ENCODE data around the gene KIRREL3.

Gene KIRREL3

DNA sequence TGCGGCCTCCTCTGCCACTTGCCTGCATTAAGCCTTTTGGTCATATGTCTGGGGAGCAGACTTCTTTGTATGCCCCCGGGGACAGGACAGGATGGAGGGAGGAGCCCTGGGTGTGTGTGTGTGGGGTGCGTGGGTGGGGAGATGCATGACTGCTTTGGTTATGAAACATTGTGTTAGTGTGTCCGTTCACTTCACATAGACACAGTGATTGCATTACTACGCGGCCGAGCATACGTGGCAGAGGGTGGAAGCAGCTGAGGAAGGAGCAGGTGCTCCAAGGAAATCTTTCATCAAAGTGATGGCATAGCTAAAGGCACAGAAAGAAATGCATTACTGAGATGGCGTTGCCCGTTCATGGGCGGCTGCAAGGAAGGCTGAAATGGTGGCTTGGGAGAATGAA, 384.7 kb downstream of the KIRREL3 start:
- no peak overlapping the region for H3K9ac ChIP-seq (ENCODE audit: low read length)
- TF ChIP-seq EZH2phosphoT487 (IDR thresholded peaks at IDR 0.05; ENCODE audit: low read depth) (no peak), CTCF (IDR thresholded peaks at IDR 0.05; ENCODE audit: low read depth, low read length) (no peak)
- H3K4me2 ChIP-seq (ENCODE audit: low read length) = no peak overlapping the region

GRCh38 chr11:126613272-126613671, 387.3 kb downstream of the KIRREL3 start:
- H3K79me2 ChIP-seq (ENCODE audit: low read length) = no peaks in the 10 kb centered on the region

More for the DNA sequence above, 384.7 kb downstream of the KIRREL3 start:
- H2AFZ ChIP-seq (ENCODE audit: low read depth, low read length) = no peak overlapping the region
- no peaks in the 10 kb centered on the region for H4K20me1 ChIP-seq (ENCODE audit: insufficient read depth, low read length)
- no peaks in the 10 kb centered on the region for H3K79me2 ChIP-seq (ENCODE audit: low read length)
- H3K9me3 ChIP-seq (ENCODE audit: insufficient read depth, low read length) = no peaks in the 10 kb centered on the region
- no peaks in the 10 kb centered on the region for H3K36me3 ChIP-seq (replicated peaks; ENCODE audit: low read depth, low read length)
- H3K27ac ChIP-seq (ENCODE audit: low read length) = no peak overlapping the region
- H3K27me3 ChIP-seq (ENCODE audit: low read depth, low read length) = peaks cover 15% of the 10 kb centered on the region
- H3K4me1 ChIP-seq (ENCODE audit: low read length) = no peaks in the 10 kb centered on the region
- no peak overlapping the region for H3K4me3 ChIP-seq (ENCODE audit: low read length)

DNA sequence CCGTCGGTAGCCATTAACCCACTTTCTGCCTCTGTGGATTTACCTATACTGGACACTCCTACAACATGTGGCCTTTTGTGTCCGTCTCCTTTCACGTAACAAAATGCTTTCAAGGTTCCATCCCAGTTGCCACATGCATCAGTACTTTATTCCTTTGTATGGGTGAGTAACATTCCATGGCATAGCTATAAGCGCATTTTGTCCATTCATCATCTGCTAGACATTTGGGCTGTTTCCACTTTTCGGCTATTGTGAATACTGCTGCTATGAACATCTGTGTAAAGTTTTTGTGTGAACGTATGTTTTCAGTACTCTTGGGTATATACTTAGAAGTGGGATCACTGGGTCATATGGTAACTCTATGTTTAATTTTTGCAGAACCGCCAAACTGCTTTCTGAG, 387.9 kb downstream of the KIRREL3 start:
- H3K4me1 ChIP-seq (ENCODE audit: low read length) = no peaks in the 10 kb centered on the region
- no peaks in the 10 kb centered on the region for H3K36me3 ChIP-seq (replicated peaks; ENCODE audit: low read depth, low read length)
- TF ChIP-seq EZH2phosphoT487 (IDR thresholded peaks at IDR 0.05; ENCODE audit: low read depth) (no peak), CTCF (IDR thresholded peaks at IDR 0.05; ENCODE audit: low read depth, low read length) (no peak)
- no peak overlapping the region for H2AFZ ChIP-seq (ENCODE audit: low read depth, low read length)
- no peak overlapping the region for H3K4me3 ChIP-seq (ENCODE audit: low read length)
- H3K79me2 ChIP-seq (ENCODE audit: low read length) = no peaks in the 10 kb centered on the region
- no peaks in the 10 kb centered on the region for H3K9me3 ChIP-seq (ENCODE audit: insufficient read depth, low read length)
- H3K4me2 ChIP-seq (ENCODE audit: low read length) = no peak overlapping the region
- no peak overlapping the region for H3K9ac ChIP-seq (ENCODE audit: low read length)
- no peak overlapping the region for H3K27ac ChIP-seq (ENCODE audit: low read length)
- no peaks in the 10 kb centered on the region for H4K20me1 ChIP-seq (ENCODE audit: insufficient read depth, low read length)
- H3K27me3 ChIP-seq (ENCODE audit: low read depth, low read length) = peaks cover 12% of the 10 kb centered on the region

More at GRCh38 chr11:126613272-126613671, 387.3 kb downstream of the KIRREL3 start:
- Histone ChIP-seq H3K27me3 (ENCODE audit: low read depth, low read length) (peaks cover 12% of the 10 kb centered on the region), H3K9me3 (ENCODE audit: insufficient read depth, low read length) (no peaks in the 10 kb centered on the region), H3K4me2 (ENCODE audit: low read length) (no peak overlapping the region), H3K4me1 (ENCODE audit: low read length) (no peaks in the 10 kb centered on the region), H2AFZ (ENCODE audit: low read depth, low read length) (no peak overlapping the region), H3K4me3 (ENCODE audit: low read length) (no peak overlapping the region), H3K27ac (ENCODE audit: low read length) (no peak overlapping the region), H4K20me1 (ENCODE audit: insufficient read depth, low read length) (no peaks in the 10 kb centered on the region), H3K9ac (ENCODE audit: low read length) (no peak overlapping the region), H3K36me3 (replicated peaks; ENCODE audit: low read depth, low read length) (no peaks in the 10 kb centered on the region)
- no peak for TF ChIP-seq EZH2phosphoT487 (IDR thresholded peaks at IDR 0.05; ENCODE audit: low read depth)
- TF ChIP-seq CTCF (IDR thresholded peaks at IDR 0.05; ENCODE audit: low read depth, low read length) = no peak

DNA sequence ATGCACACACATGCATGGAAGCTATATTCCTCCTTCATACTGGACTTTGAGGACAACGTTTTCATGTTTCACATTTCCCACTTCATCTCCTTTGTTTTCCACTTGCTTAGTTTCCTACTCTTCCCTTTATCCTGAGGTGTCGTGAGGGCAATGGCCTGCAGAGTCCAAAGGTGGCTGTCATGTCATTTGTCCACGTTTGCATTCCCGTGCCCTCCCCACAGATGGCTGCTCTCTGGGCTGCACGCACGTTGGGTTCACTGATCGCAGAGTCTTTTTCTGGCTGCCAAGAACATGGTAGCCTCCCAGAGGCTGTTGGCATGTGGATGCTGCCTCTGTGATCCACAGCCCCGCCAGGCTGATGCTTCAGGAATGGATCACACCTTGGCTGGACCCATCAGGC, 389.1 kb downstream of the KIRREL3 start:
- H3K4me1 ChIP-seq (ENCODE audit: low read length) = no peaks in the 10 kb centered on the region
- no peak overlapping the region for H3K4me3 ChIP-seq (ENCODE audit: low read length)
- no peak for TF ChIP-seq EZH2phosphoT487 (IDR thresholded peaks at IDR 0.05; ENCODE audit: low read depth)
- no peak for TF ChIP-seq CTCF (IDR thresholded peaks at IDR 0.05; ENCODE audit: low read depth, low read length)
- H3K79me2 ChIP-seq (ENCODE audit: low read length) = no peaks in the 10 kb centered on the region
- H3K36me3 ChIP-seq (replicated peaks; ENCODE audit: low read depth, low read length) = no peaks in the 10 kb centered on the region
- H3K27ac ChIP-seq (ENCODE audit: low read length) = no peak overlapping the region
- H3K27me3 ChIP-seq (ENCODE audit: low read depth, low read length) = peaks cover 19% of the 10 kb centered on the region
- no peak overlapping the region for H2AFZ ChIP-seq (ENCODE audit: low read depth, low read length)
- H3K4me2 ChIP-seq (ENCODE audit: low read length) = no peak overlapping the region
- H3K9ac ChIP-seq (ENCODE audit: low read length) = no peak overlapping the region
- no peaks in the 10 kb centered on the region for H3K9me3 ChIP-seq (ENCODE audit: insufficient read depth, low read length)
- no peaks in the 10 kb centered on the region for H4K20me1 ChIP-seq (ENCODE audit: insufficient read depth, low read length)
